Breast epithelium (tissue), 3 donors: ENCODE results near the gene ADAM8.

Experiments
- CTCF ChIP-seq, 3 donors: fragments of 450-650 bp; IDR thresholded peaks; one replicate each; pipeline ENCODE4 v1.5.1; 2016 to 2017; ENCODE audit warnings: antibody characterized with exemption in 3 of 3, mild to moderate bottlenecking in 3 of 3, moderate library complexity in 3 of 3
- POLR2A ChIP-seq: fragments of 450-650 bp; IDR thresholded peaks from one replicate; pipeline ENCODE4 v1.6.1; 2016; ENCODE audit warnings: antibody characterized with exemption, mild to moderate bottlenecking, moderate library complexity

DNA sequence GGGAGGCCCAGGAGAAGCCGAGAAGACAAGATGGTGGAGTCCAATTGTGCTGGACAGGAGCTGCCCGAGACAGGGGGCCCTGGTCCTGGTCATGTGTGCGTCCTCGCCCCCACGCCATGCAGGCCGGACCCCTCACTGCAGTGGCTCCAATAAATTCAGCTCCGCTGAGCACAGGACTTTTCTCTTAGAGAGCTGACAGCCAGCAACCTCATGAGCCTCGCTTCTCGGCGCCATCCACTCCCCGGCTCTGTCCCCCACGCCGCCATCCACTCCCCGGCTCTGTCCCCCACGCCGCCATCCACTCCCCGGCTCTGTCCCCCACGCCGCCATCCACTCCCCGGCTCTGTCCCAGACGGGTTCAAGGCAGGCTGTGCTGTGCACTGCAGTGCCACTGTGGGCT lies 49.4 kb downstream of the ADAM8 start:
- TF ChIP-seq CTCF (IDR thresholded peaks at IDR 0.05) (no peak), POLR2A (no peak)
